H1 (cell line): Measurements from ENCODE around the gene MAGI2. TPM values are rescaled to one million over a fixed set of nuclear protein-coding genes. Genes with fewer than 3 reads are reported as not detected.

Experiments
- CTCF ChIA-PET: fragments of 300-600 bp; sonication (Branson Sonifier 250); formaldehyde crosslinking; loops from one replicate; lab custom pipeline; 2021; ENCODE audit not compliant: partially characterized antibody; lab: Charles Lee
- POLR2A ChIA-PET: fragments of 300-600 bp; sonication (Branson Sonifier 250); formaldehyde crosslinking; loops from one replicate; lab custom pipeline; 2021; ENCODE audit warnings: inconsistent platforms; ENCODE audit not compliant: partially characterized antibody; lab: Charles Lee
- DNase-seq, 2 experiments: peaks; one replicate each; pipeline versions ENCODE4 v3.0.0 to v3.0.0-alpha.2; 2010 to 2022; ENCODE audit warnings: low spot score in 2 of 2, low read depth in 1 of 2, mixed read lengths in 1 of 2
- FAIRE-seq: peaks from 2 replicates; lab custom pipeline; 2011; peaks lifted over from hg19 to GRCh38; lab: Jason Lieb, UNC
- H2AFZ ChIP-seq: 2 replicates; pipeline ENCODE4 v1.8.1; 2012; ENCODE audit warnings: low read length, inconsistent platforms
- H2AK5ac ChIP-seq: 2 replicates; pipeline ENCODE4 v1.6.1; 2013; ENCODE audit warnings: low read depth, low read length
- H2BK120ac ChIP-seq: replicated peaks from 2 replicates; pipeline ENCODE3; 2013; ENCODE audit warnings: low read depth, low read length, inconsistent platforms
- H2BK12ac ChIP-seq: 2 replicates; pipeline ENCODE4 v1.6.1; 2013; ENCODE audit warnings: low read depth, low read length
- H2BK15ac ChIP-seq: 2 replicates; pipeline ENCODE4 v1.6.1; 2013; ENCODE audit warnings: low read length
- H2BK20ac ChIP-seq: 2 replicates; pipeline ENCODE4 v1.6.1; 2013; ENCODE audit warnings: low read length
- H2BK5ac ChIP-seq: 2 replicates; pipeline ENCODE4 v1.6.1; 2013; ENCODE audit warnings: low read depth, low read length
- H3K14ac ChIP-seq: 2 replicates; pipeline ENCODE4 v1.6.1; 2013; ENCODE audit warnings: inconsistent platforms; ENCODE audit not compliant: insufficient read length
- H3K18ac ChIP-seq: 2 replicates; pipeline ENCODE4 v1.6.1; 2013; ENCODE audit warnings: low read length; ENCODE audit errors: extremely low read depth
- H3K23ac ChIP-seq: 2 replicates; pipeline ENCODE4 v1.6.1; 2013; ENCODE audit warnings: inconsistent platforms; ENCODE audit not compliant: insufficient read length
- H3K23me2 ChIP-seq: 2 replicates; pipeline ENCODE4 v1.6.1; 2013; ENCODE audit warnings: low read depth, low read length
- H3K27ac ChIP-seq: 2 replicates; pipeline ENCODE4 v1.6.1; 2011; ENCODE audit warnings: low read depth, low read length, inconsistent platforms
- H3K27me3 ChIP-seq, 4 experiments: replicated peaks in 1 of 4; 1 replicate in 1 of 4; 2 replicates in 3 of 4; pipeline versions ENCODE4 v1.6.1 to v1.8.1; 2011 to 2013; ENCODE audit warnings: low read length in 3 of 4, mild to moderate bottlenecking in 3 of 4, inconsistent platforms in 2 of 4, mixed read lengths in 2 of 4, moderate library complexity in 1 of 4; ENCODE audit not compliant: control insufficient read depth in 3 of 4, insufficient read depth in 3 of 4; ENCODE audit errors: extremely low read depth in 1 of 4
- H3K36me3 ChIP-seq, 4 experiments: 2 replicates each; pipeline versions ENCODE4 v1.6.1 to v1.8.1; 2011 to 2013; ENCODE audit warnings: mild to moderate bottlenecking in 4 of 4, low read length in 3 of 4, moderate library complexity in 2 of 4, control low read depth in 1 of 4, inconsistent platforms in 1 of 4; ENCODE audit not compliant: insufficient read depth in 4 of 4, control insufficient read depth in 2 of 4
- H3K4ac ChIP-seq: replicated peaks from 2 replicates; pipeline ENCODE3; 2013; ENCODE audit warnings: low read length, low read depth, mixed read lengths, inconsistent platforms; ENCODE audit not compliant: insufficient read length
- H3K4me1 ChIP-seq, 4 experiments: replicated peaks in 1 of 4; 1 replicate in 1 of 4; 2 replicates in 3 of 4; pipeline versions ENCODE4 v1.6.1 to v1.8.1; 2011 to 2013; ENCODE audit warnings: low read length in 3 of 4, inconsistent platforms in 2 of 4, mixed read lengths in 1 of 4; ENCODE audit not compliant: insufficient read depth in 4 of 4, control insufficient read depth in 3 of 4
- H3K4me2 ChIP-seq, 2 experiments: 2 replicates each; pipeline versions ENCODE4 v1.6.1 to v1.8.1; 2011 to 2013; ENCODE audit warnings: low read depth in 2 of 2, low read length in 2 of 2, control low read depth in 1 of 2, inconsistent platforms in 1 of 2, mild to moderate bottlenecking in 1 of 2; ENCODE audit not compliant: insufficient read depth in 1 of 2
- H3K4me3 ChIP-seq, 4 experiments: fragments of 200-600, 300-600 bp in 1 of 4; sonication (generic), shearing (Covaris generic), sonication (Bioruptor Twin) in 1 of 4; 2 replicates each; pipeline versions ENCODE4 v1.5.1 to v1.8.1; 2011 to 2016; ENCODE audit warnings: low read length in 4 of 4, low read depth in 3 of 4, control low read depth in 2 of 4, inconsistent platforms in 2 of 4, mild to moderate bottlenecking in 2 of 4, mixed read lengths in 1 of 4, moderate library complexity in 1 of 4; ENCODE audit not compliant: insufficient read depth in 2 of 4; ENCODE audit errors: extremely low read depth in 1 of 4
- H3K56ac ChIP-seq: replicated peaks from 2 replicates; pipeline ENCODE3; 2013; ENCODE audit warnings: low read depth, mild to moderate bottlenecking, mixed read lengths, low read length, inconsistent platforms; ENCODE audit not compliant: insufficient read length
- H3K79me1 ChIP-seq: 2 replicates; pipeline ENCODE4 v1.6.1; 2013; ENCODE audit warnings: low read depth, low read length, control low read depth
- H3K79me2 ChIP-seq, 2 experiments: 2 replicates each; pipeline versions ENCODE4 v1.6.1 to v1.8.1; 2012 to 2013; ENCODE audit warnings: low read length in 2 of 2, mild to moderate bottlenecking in 2 of 2, inconsistent platforms in 1 of 2; ENCODE audit not compliant: insufficient read depth in 2 of 2, control insufficient read depth in 1 of 2
- H3K9ac ChIP-seq, 4 experiments: replicated peaks in 1 of 4; 1 replicate in 1 of 4; 2 replicates in 3 of 4; pipeline versions ENCODE4 v1.6.1 to v1.8.1; 2011 to 2013; ENCODE audit warnings: low read depth in 3 of 4, low read length in 3 of 4, control low read depth in 2 of 4, mild to moderate bottlenecking in 2 of 4, moderate library complexity in 2 of 4, inconsistent platforms in 1 of 4; ENCODE audit errors: extremely low read depth in 1 of 4
- H3K9me3 ChIP-seq, 2 experiments: 2 replicates each; pipeline versions ENCODE4 v1.6.1 to v1.8.1; 2012 to 2013; ENCODE audit warnings: mild to moderate bottlenecking in 2 of 2, moderate library complexity in 2 of 2, control low read depth in 1 of 2, inconsistent platforms in 1 of 2, low read depth in 1 of 2, low read length in 1 of 2, mixed read lengths in 1 of 2; ENCODE audit not compliant: insufficient read depth in 2 of 2
- H4K20me1 ChIP-seq, 2 experiments: replicated peaks in 1 of 2; 2 replicates each; pipeline versions ENCODE3 to v1.8.1; 2011 to 2013; ENCODE audit warnings: inconsistent platforms in 2 of 2, low read length in 2 of 2, mild to moderate bottlenecking in 1 of 2; ENCODE audit not compliant: insufficient read depth in 2 of 2, control insufficient read depth in 1 of 2
- H4K5ac ChIP-seq: 2 replicates; pipeline ENCODE4 v1.6.1; 2013; ENCODE audit warnings: low read length, low read depth, mixed read lengths, inconsistent platforms; ENCODE audit not compliant: insufficient read length
- H4K8ac ChIP-seq: 2 replicates; pipeline ENCODE4 v1.8.0; 2013; ENCODE audit warnings: mild to moderate bottlenecking, moderate library complexity, low read length, inconsistent platforms; ENCODE audit not compliant: insufficient read depth; ENCODE audit errors: extremely low read depth
- H4K91ac ChIP-seq: replicated peaks from 2 replicates; pipeline ENCODE3; 2013; ENCODE audit warnings: low read length, mixed read lengths, inconsistent platforms; ENCODE audit not compliant: insufficient read length
- ATF2 ChIP-seq: IDR thresholded peaks from 2 replicates; pipeline ENCODE4 v1.6.1; 2012; ENCODE audit warnings: low read length, inconsistent platforms
- CTCF ChIP-seq, 3 experiments: IDR thresholded peaks; 1 replicate in 2 of 3; 2 replicates in 1 of 3; pipeline versions ENCODE4 v1.5.1 to v1.6.1; 2011; ENCODE audit warnings: low read length in 3 of 3, mild to moderate bottlenecking in 3 of 3, inconsistent platforms in 2 of 3, low read depth in 1 of 3, moderate library complexity in 1 of 3; ENCODE audit not compliant: insufficient read depth in 1 of 3; ENCODE audit errors: control extremely low read depth in 1 of 3
- KDM5A ChIP-seq: fragments of 200-600 bp; IDR thresholded peaks from 2 replicates; pipeline ENCODE4 v1.7.1; 2012; ENCODE audit warnings: mild to moderate bottlenecking, low read length, inconsistent platforms, mixed read lengths
- POLR2A ChIP-seq, 2 experiments: IDR thresholded peaks; 1 replicate in 1 of 2; 2 replicates in 1 of 2; pipeline ENCODE4 v1.6.1; 2011; ENCODE audit warnings: low read depth in 2 of 2, low read length in 2 of 2, mild to moderate bottlenecking in 2 of 2; ENCODE audit errors: control extremely low read depth in 1 of 2
- POU5F1 ChIP-seq: IDR thresholded peaks from 2 replicates; pipeline ENCODE4 v1.6.1; 2011; ENCODE audit warnings: low read depth, mild to moderate bottlenecking, low read length, moderate library complexity
- SIN3A ChIP-seq, 2 experiments: IDR thresholded peaks in 1 of 2; conservative IDR thresholded peaks in 1 of 2; 2 replicates each; pipeline ENCODE4 v1.6.1; 2011 to 2012; ENCODE audit warnings: low read length in 2 of 2, improper control_type of control experiment in 1 of 2, low read depth in 1 of 2, mild to moderate bottlenecking in 1 of 2
- SIX5 ChIP-seq: IDR thresholded peaks from 2 replicates; pipeline ENCODE4 v1.6.1; 2011; ENCODE audit warnings: mild to moderate bottlenecking, low read depth, low read length
- TBP ChIP-seq: IDR thresholded peaks from 2 replicates; pipeline ENCODE4 v1.6.1; 2011; ENCODE audit warnings: low read depth, low read length, improper control_type of control experiment
- polyA plus RNA-seq, 7 experiments: library from polyadenylated mRNA; depleted of rRNA in 3 of 7; stranded (reverse) in 5 of 7; unstranded in 2 of 7; fragments of >200 nt in 5 of 7; fragments of 200-250 nt in 2 of 7; gene quantifications; 1 replicate in 5 of 7; 2 replicates in 1 of 7; 4 replicates in 1 of 7; pipeline versions ENCODE4 v1.2.1 to v1.2.3, GENCODE V29; 2011 to 2013; ENCODE audit warnings: missing spikeins in 2 of 7, mixed read lengths in 2 of 7
- total RNA-seq: library from RNA; stranded (reverse); fragmentation: NEBNext Ultra II Directional; extraction: Animal tissue kit (Norgen Biotek cat#: 25700); gene quantifications from 2 replicates; pipeline ENCODE4 v1.2.1, GENCODE V29; 2021

Gene MAGI2
- total and polyA plus RNA-seq, 2 of the 8 experiments (the other 6 are each of a cell fraction or from before 2014, with no cell fraction given), result 6.0 to 27.3 TPM

DNA sequence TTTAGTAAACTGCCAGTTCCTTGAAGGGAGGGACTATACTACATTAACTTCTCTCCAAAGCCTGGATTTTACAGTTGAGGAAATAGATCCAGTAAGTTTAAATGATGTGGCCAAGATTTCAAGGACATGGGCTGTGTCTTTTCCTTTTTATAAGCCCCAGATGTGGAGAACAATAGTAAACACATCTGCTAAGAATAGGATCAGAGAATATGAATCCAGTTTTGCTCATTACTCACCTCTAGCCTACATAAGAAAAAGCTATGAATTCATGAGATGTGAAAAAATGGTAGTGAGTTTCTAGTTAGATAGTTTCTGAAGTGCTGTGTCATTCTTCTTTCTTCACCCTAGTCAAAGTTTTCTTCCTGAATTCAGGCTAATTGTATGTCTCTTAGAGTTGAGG, 38.6 kb downstream of the MAGI2 start:
- H3K4me3 ChIP-seq, result no peak overlapping the region
- no peak overlapping the region for H2BK5ac ChIP-seq
- no peaks in the 10 kb centered on the region for H3K27me3 ChIP-seq
- no peak overlapping the region for H2BK15ac ChIP-seq
- no peak overlapping the region for H3K9ac ChIP-seq
- H3K4me1 ChIP-seq, result no peaks in the 10 kb centered on the region
- H3K4me2 ChIP-seq, result no peak overlapping the region
- H2BK120ac ChIP-seq, result no peak overlapping the region
- no peak overlapping the region for H4K8ac ChIP-seq
- H4K91ac ChIP-seq, result no peak overlapping the region
- no peak overlapping the region for H3K23ac ChIP-seq
- no peaks in the 10 kb centered on the region for H3K36me3 ChIP-seq
- no peaks in the 10 kb centered on the region for H3K79me2 ChIP-seq
- no peaks in the 10 kb centered on the region for H4K20me1 ChIP-seq
- H2BK12ac ChIP-seq, result no peak overlapping the region
- H4K5ac ChIP-seq, result no peak overlapping the region
- no peaks in the 10 kb centered on the region for H3K23me2 ChIP-seq
- no peak overlapping the region for H3K18ac ChIP-seq
- no peak for FAIRE-seq
- DNase-seq, result no peak
- H3K56ac ChIP-seq, result no peak overlapping the region
- H3K4ac ChIP-seq, result no peak overlapping the region
- POLR2A ChIA-PET, result no interaction called here
- H2AK5ac ChIP-seq, result no peak overlapping the region
- H2BK20ac ChIP-seq, result no peak overlapping the region
- H3K9me3 ChIP-seq, result no peaks in the 10 kb centered on the region
- no peak overlapping the region for H2AFZ ChIP-seq
- CTCF ChIA-PET, result no interaction called here
- H3K27ac ChIP-seq, result no peak overlapping the region
- no peaks in the 10 kb centered on the region for H3K79me1 ChIP-seq
- TF ChIP-seq CTCF (IDR thresholded peaks at IDR 0.05; ENCODE audit: control extremely low read depth in 1 of 3, insufficient read depth in 1 of 3, low read depth in 1 of 3, low read length in 3 of 3) (no peak), TBP (no peak), SIN3A (conservative IDR thresholded peaks at IDR 0.05 in 1 of 2, IDR thresholded peaks at IDR 0.05 in 1 of 2; ENCODE audit: low read depth in 1 of 2, low read length in 2 of 2) (no peak), POU5F1 (no peak), SIX5 (no peak), KDM5A (no peak), POLR2A (IDR thresholded peaks at IDR 0.05; ENCODE audit: control extremely low read depth in 1 of 2, low read depth in 2 of 2, low read length in 2 of 2) (no peak), ATF2 (no peak)
- H3K14ac ChIP-seq, result no peak overlapping the region
